Fibroblast of lung (primary cell): ENCODE measurements around the gene C12orf42.

ENCODE experiments used
- EZH2 ChIP-seq: IDR thresholded peaks from 2 replicates; pipeline ENCODE4 v1.5.1; 2012; ENCODE audit warnings: low read length, control low read depth, mild to moderate bottlenecking; ENCODE audit errors: missing control alignments
- TF ChIP-seq, protein P1 (sequence below), 2 donors: IDR thresholded peaks in 1 of 2; conservative IDR thresholded peaks in 1 of 2; 1 replicate in 1 of 2; 2 replicates in 1 of 2; pipeline ENCODE4 v1.5.1; 2011 to 2012; ENCODE audit warnings: low read length in 2 of 2, control low read depth in 1 of 2, inconsistent platforms in 1 of 2, low read depth in 1 of 2, mild to moderate bottlenecking in 1 of 2

GRCh38 chr12:103382119-103382518, 113.6 kb downstream of the C12orf42 start:
- TF ChIP-seq, protein P1, sequence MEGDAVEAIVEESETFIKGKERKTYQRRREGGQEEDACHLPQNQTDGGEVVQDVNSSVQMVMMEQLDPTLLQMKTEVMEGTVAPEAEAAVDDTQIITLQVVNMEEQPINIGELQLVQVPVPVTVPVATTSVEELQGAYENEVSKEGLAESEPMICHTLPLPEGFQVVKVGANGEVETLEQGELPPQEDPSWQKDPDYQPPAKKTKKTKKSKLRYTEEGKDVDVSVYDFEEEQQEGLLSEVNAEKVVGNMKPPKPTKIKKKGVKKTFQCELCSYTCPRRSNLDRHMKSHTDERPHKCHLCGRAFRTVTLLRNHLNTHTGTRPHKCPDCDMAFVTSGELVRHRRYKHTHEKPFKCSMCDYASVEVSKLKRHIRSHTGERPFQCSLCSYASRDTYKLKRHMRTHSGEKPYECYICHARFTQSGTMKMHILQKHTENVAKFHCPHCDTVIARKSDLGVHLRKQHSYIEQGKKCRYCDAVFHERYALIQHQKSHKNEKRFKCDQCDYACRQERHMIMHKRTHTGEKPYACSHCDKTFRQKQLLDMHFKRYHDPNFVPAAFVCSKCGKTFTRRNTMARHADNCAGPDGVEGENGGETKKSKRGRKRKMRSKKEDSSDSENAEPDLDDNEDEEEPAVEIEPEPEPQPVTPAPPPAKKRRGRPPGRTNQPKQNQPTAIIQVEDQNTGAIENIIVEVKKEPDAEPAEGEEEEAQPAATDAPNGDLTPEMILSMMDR (conservative IDR thresholded peaks at IDR 0.05 in 1 of 2, IDR thresholded peaks at IDR 0.05 in 1 of 2; ENCODE audit: low read depth in 1 of 2, low read length in 2 of 2): no peak
- TF ChIP-seq EZH2: no peak
